PFSK-1 (cell line): ENCODE results near the gene SMYD5. TPM values are rescaled to one million over a fixed set of nuclear protein-coding genes. Genes with fewer than 3 reads are reported as not detected.
A peak's percentile ranks its signal among the peaks of the same experiment; 100 is the strongest.

ENCODE experiments used
- FOXP2 ChIP-seq: optimal IDR thresholded peaks from 2 replicates; pipeline ENCODE3; 2011; ENCODE audit warnings: borderline replicate concordance, control low read depth, inconsistent platforms; ENCODE audit not compliant: insufficient read depth; ENCODE audit errors: extremely low read length, extremely low read depth
- POLR2AphosphoS5 ChIP-seq: IDR thresholded peaks from 2 replicates; pipeline ENCODE4 v1.6.1; 2012; ENCODE audit warnings: low read depth, mild to moderate bottlenecking, control low read depth, low read length, moderate library complexity
- SIN3A ChIP-seq: IDR thresholded peaks from 2 replicates; pipeline ENCODE4 v1.6.1; 2012; ENCODE audit warnings: mild to moderate bottlenecking, low read length, moderate library complexity, borderline replicate concordance; ENCODE audit not compliant: insufficient read depth
- TAF1 ChIP-seq: IDR thresholded peaks from 2 replicates; pipeline ENCODE4 v1.6.1; 2012; ENCODE audit warnings: low read length, control low read depth, borderline replicate concordance; ENCODE audit not compliant: insufficient read depth
- polyA plus RNA-seq: library from polyadenylated mRNA; unstranded; fragments of >200 nt; gene quantifications from one replicate; pipeline ENCODE4 v1.2.1, GENCODE V29; 2012; ENCODE audit warnings: low read depth, missing spikeins; ENCODE audit not compliant: insufficient read length
- TF ChIP-seq, protein P1 (sequence below), 2 experiments: IDR thresholded peaks; 2 replicates each; pipeline versions ENCODE4 v1.6.1 to v1.8.0; 2011 to 2012; ENCODE audit warnings: low read depth in 2 of 2, low read length in 2 of 2, control low read depth in 1 of 2, inconsistent platforms in 1 of 2, mild to moderate bottlenecking in 1 of 2, moderate library complexity in 1 of 2; ENCODE audit not compliant: insufficient read depth in 1 of 2

The SMYD5 gene
- 35.7 TPM for polyA plus RNA-seq

DNA sequence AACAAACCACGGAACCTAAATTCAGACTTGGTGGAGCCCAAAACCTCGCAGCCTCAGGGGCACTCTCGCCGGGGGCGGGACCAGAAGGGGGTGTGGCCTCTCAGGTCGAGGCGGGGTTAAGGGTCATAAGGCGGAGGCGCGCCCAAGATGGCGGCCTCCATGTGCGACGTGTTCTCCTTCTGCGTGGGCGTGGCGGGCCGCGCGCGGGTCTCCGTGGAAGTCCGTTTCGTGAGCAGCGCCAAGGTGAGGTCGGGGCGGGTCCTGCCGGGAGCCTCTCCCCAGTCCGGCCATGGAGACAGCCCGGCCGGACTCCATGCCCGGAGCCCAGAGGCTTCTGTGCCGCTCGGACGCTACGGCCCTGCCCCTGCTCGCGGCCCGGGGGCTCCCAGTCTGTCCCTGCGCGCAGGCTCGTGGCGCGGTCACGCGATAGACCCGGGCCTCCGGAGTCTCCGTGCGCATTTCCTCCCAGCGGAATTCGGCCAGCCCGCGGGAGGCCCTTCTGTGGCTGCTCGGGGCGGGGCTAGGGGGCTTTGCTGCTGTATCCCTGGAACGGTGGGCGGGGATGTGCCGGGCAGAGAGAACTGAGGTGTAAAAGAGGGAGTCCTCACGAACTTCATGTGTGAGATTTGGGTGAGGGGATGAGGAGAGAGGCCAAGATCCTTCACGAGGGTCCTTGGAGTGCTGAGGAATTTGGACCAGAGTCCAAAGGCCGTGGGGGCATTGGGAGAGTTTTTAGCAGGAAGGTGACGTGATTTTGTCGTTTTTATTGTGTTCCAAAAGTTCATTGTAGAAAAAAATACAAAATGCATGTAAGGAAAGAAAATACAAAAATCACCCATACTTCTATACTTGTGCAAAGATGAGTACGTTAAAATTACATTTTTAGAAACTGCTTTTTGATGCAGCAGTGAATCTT, at the start of gene SMYD5:
Gene SMYD5, plus strand, starts transcription at position 126 of the 916 bp plus-strand sequence. Its CDS starts 22 bp downstream, at position 148.
- TF ChIP-seq FOXP2 = peak; percentile 12
- TF ChIP-seq TAF1 = 0 out of 2 replicates have a peak, but pooled peaks have one; percentile 18
- peak; percentile 98; the same call in 1 of the 2 replicates for TF ChIP-seq SIN3A
- TF ChIP-seq, protein P1, sequence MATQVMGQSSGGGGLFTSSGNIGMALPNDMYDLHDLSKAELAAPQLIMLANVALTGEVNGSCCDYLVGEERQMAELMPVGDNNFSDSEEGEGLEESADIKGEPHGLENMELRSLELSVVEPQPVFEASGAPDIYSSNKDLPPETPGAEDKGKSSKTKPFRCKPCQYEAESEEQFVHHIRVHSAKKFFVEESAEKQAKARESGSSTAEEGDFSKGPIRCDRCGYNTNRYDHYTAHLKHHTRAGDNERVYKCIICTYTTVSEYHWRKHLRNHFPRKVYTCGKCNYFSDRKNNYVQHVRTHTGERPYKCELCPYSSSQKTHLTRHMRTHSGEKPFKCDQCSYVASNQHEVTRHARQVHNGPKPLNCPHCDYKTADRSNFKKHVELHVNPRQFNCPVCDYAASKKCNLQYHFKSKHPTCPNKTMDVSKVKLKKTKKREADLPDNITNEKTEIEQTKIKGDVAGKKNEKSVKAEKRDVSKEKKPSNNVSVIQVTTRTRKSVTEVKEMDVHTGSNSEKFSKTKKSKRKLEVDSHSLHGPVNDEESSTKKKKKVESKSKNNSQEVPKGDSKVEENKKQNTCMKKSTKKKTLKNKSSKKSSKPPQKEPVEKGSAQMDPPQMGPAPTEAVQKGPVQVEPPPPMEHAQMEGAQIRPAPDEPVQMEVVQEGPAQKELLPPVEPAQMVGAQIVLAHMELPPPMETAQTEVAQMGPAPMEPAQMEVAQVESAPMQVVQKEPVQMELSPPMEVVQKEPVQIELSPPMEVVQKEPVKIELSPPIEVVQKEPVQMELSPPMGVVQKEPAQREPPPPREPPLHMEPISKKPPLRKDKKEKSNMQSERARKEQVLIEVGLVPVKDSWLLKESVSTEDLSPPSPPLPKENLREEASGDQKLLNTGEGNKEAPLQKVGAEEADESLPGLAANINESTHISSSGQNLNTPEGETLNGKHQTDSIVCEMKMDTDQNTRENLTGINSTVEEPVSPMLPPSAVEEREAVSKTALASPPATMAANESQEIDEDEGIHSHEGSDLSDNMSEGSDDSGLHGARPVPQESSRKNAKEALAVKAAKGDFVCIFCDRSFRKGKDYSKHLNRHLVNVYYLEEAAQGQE (IDR thresholded peaks at IDR 0.05; ENCODE audit: insufficient read depth in 1 of 2, low read depth in 2 of 2, low read length in 2 of 2) = no peak
- peak; percentile 84 for TF ChIP-seq POLR2AphosphoS5

DNA sequence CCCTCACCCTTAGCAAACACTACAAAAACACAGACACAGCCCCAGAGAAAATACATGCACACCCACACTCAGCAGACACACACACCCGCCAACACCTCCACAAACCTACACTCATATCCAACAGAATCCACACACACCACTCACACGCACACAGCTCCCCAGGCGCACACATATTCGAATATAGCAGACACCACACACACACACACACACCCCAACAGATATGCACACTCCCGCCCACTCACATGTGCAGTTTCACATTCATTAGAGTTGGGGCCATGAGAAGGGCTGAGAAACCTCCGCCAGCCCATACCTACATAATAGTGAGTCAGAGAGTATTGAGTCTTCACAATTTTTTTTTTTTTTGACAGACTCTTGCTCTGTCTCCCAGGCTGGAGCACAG, 41.1 kb upstream of the SMYD5 start:
- TF ChIP-seq POLR2AphosphoS5 (no peak), SIN3A (no peak), TAF1 (no peak), FOXP2 (no peak)
- TF ChIP-seq, protein P1 (IDR thresholded peaks at IDR 0.05; ENCODE audit: insufficient read depth in 1 of 2, low read depth in 2 of 2, low read length in 2 of 2) = no peak

DNA sequence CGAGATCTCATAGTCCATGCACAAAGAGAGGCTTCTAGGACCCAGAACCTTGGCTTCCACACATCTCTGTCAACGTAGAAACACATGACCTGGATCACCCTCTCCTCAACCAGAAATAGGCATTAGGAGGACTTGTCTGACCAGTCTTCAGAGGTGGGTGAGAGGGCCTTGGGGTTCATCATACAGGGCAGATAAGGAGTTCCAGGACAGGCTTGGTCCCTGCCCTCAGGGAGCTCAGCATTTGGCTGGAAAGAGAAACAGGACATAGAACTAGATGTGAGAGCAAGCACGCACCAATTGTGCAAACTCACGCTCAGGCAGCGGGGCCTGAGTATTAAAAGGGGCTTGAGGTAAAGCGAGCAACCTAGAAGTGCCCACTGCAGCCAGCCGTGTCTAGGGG, 40.3 kb upstream of the SMYD5 start:
- TF ChIP-seq, protein P1 (IDR thresholded peaks at IDR 0.05; ENCODE audit: insufficient read depth in 1 of 2, low read depth in 2 of 2, low read length in 2 of 2) = no peak
- TF ChIP-seq TAF1 (no peak), SIN3A (no peak), FOXP2 (no peak), POLR2AphosphoS5 (no peak)

DNA sequence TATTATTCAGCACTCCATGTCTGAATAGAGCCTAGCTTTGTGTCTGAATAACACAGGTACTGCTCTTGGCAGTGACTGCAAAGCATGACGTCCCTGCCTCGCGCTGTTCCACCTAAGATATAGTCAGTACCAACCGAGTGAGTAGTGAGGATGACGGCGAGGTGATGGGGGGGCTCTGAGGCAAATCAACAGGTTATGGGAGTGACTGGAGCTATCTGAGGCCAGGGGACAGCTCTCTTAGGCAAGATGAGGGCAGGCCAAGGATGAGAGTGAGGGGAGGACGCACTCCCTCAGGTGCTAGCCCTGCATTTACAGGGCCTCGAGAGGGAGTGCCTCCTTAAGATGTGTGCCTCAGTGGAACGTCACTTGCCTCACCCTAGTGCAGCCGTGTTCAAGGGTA, 39.8 kb upstream of the SMYD5 start:
- TF ChIP-seq SIN3A (no peak), FOXP2 (no peak), POLR2AphosphoS5 (no peak), TAF1 (no peak)
- TF ChIP-seq, protein P1 (IDR thresholded peaks at IDR 0.05; ENCODE audit: insufficient read depth in 1 of 2, low read depth in 2 of 2, low read length in 2 of 2) = no peak
